Measurements from ENCODE around the gene MCF2L.

Gene MCF2L

GRCh38 chr13:112998521-112999280, 29.7 kb downstream of the MCF2L start:
- no peak overlapping the region for H3K23ac ChIP-seq (ENCODE audit: low read length in 2 of 2)
- no peak overlapping the region for H3K4ac ChIP-seq (ENCODE audit: low read depth in 1 of 2, low read length in 2 of 2)
- H2AK5ac ChIP-seq (ENCODE audit: low read length, severe bottlenecking) = no peak overlapping the region
- H2BK12ac ChIP-seq (ENCODE audit: low read length in 2 of 2) = no peak overlapping the region
- no peak overlapping the region for H4K8ac ChIP-seq (ENCODE audit: low read length)
- no peak overlapping the region for H3K4me3 ChIP-seq (ENCODE audit: insufficient read depth in 1 of 2, low read depth in 1 of 2, low read length in 2 of 2)
- H3K14ac ChIP-seq (ENCODE audit: low read length in 2 of 2) = no peak overlapping the region
- no peak overlapping the region for H3K18ac ChIP-seq (ENCODE audit: low read depth in 1 of 2, low read length in 2 of 2)
- H3K9ac ChIP-seq (ENCODE audit: low read length) = no peak overlapping the region
- no peak overlapping the region for H2BK5ac ChIP-seq (ENCODE audit: low read depth, low read length, poor library complexity, severe bottlenecking)
- peaks cover 10% of the 10 kb centered on the region for H3K4me1 ChIP-seq (ENCODE audit: control insufficient read depth, insufficient read depth, low read depth, low read length)
- H3K79me1 ChIP-seq (replicated peaks; ENCODE audit: low read length, poor library complexity, severe bottlenecking) = no peaks in the 10 kb centered on the region
- H3K9me3 ChIP-seq (ENCODE audit: control insufficient read depth, low read length) = no peaks in the 10 kb centered on the region
- no peaks in the 10 kb centered on the region for H3K36me3 ChIP-seq (ENCODE audit: control insufficient read depth in 1 of 2, insufficient read depth in 2 of 2, low read depth in 1 of 2, low read length in 2 of 2)
- no peak overlapping the region for H3K4me2 ChIP-seq (ENCODE audit: low read length, poor library complexity, severe bottlenecking)
- 88% methylated on average over 23 of the region's 23 CpGs for WGBS
- no peak overlapping the region for H3K27ac ChIP-seq (ENCODE audit: low read length, poor library complexity, severe bottlenecking)
- no peak overlapping the region for H4K91ac ChIP-seq (ENCODE audit: low read length)
- H2AFZ ChIP-seq (ENCODE audit: low read depth, low read length) = no peak overlapping the region
- H2BK120ac ChIP-seq (ENCODE audit: low read depth, low read length) = no peak overlapping the region
- DNase-seq = no peak
- H2BK15ac ChIP-seq (ENCODE audit: low read depth, poor library complexity, severe bottlenecking) = no peak overlapping the region
- peaks cover 41 to 92% of the 10 kb centered on the region in 2 experiments for H3K27me3 ChIP-seq (ENCODE audit: control insufficient read depth in 1 of 2, insufficient read depth in 1 of 2, low read length in 2 of 2)

- Histone ChIP-seq H3K23ac (ENCODE audit: low read length in 2 of 2) (no peak overlapping the region), H3K27me3 (ENCODE audit: control insufficient read depth in 1 of 2, insufficient read depth in 1 of 2, low read length in 2 of 2) (peaks cover 41 to 97% of the 10 kb centered on the region in 2 experiments), H2BK5ac (ENCODE audit: low read depth, low read length, poor library complexity, severe bottlenecking) (no peak overlapping the region), H3K27ac (ENCODE audit: low read length, poor library complexity, severe bottlenecking) (no peak overlapping the region), H2BK15ac (ENCODE audit: low read depth, poor library complexity, severe bottlenecking) (no peak overlapping the region), H2AFZ (ENCODE audit: low read depth, low read length) (no peak overlapping the region), H3K9me3 (ENCODE audit: control insufficient read depth, low read length) (no peaks in the 10 kb centered on the region), H2BK12ac (ENCODE audit: low read length in 2 of 2) (no peak overlapping the region), H3K18ac (ENCODE audit: low read depth in 1 of 2, low read length in 2 of 2) (no peak overlapping the region), H3K36me3 (ENCODE audit: control insufficient read depth in 1 of 2, insufficient read depth in 2 of 2, low read depth in 1 of 2, low read length in 2 of 2) (no peaks in the 10 kb centered on the region), H3K4me3 (ENCODE audit: insufficient read depth in 1 of 2, low read depth in 1 of 2, low read length in 2 of 2) (no peak overlapping the region), H4K91ac (ENCODE audit: low read length) (no peak overlapping the region), H4K8ac (ENCODE audit: low read length) (no peak overlapping the region), H3K9ac (ENCODE audit: low read length) (no peak overlapping the region), H3K4me2 (ENCODE audit: low read length, poor library complexity, severe bottlenecking) (no peak overlapping the region), H3K14ac (ENCODE audit: low read length in 2 of 2) (no peak overlapping the region), H2BK120ac (ENCODE audit: low read depth, low read length) (no peak overlapping the region), H3K79me1 (replicated peaks; ENCODE audit: low read length, poor library complexity, severe bottlenecking) (no peaks in the 10 kb centered on the region), H2AK5ac (ENCODE audit: low read length, severe bottlenecking) (no peak overlapping the region), H3K4ac (ENCODE audit: low read depth in 1 of 2, low read length in 2 of 2) (no peak overlapping the region), H3K4me1 (ENCODE audit: control insufficient read depth, insufficient read depth, low read depth, low read length) (peaks cover 12% of the 10 kb centered on the region)
- DNase-seq = no peak
- WGBS = 88% methylated on average over 32 of the region's 32 CpGs
Measured at GRCh38 chr13:112999414-113000177, 30.6 kb downstream of the MCF2L start.

GRCh38 chr13:113000575-113000974, 31.6 kb downstream of the MCF2L start:
- Histone ChIP-seq H3K36me3 (ENCODE audit: control insufficient read depth in 1 of 2, insufficient read depth in 2 of 2, low read depth in 1 of 2, low read length in 2 of 2) (no peaks in the 10 kb centered on the region), H2BK120ac (ENCODE audit: low read depth, low read length) (no peak overlapping the region), H2BK5ac (ENCODE audit: low read depth, low read length, poor library complexity, severe bottlenecking) (no peak overlapping the region), H3K27me3 (ENCODE audit: control insufficient read depth in 1 of 2, insufficient read depth in 1 of 2, low read length in 2 of 2) (peaks cover 36 to 95% of the 10 kb centered on the region in 2 experiments), H2AFZ (ENCODE audit: low read depth, low read length) (no peak overlapping the region), H2BK12ac (ENCODE audit: low read length in 2 of 2) (no peak overlapping the region), H4K8ac (ENCODE audit: low read length) (no peak overlapping the region), H3K79me1 (replicated peaks; ENCODE audit: low read length, poor library complexity, severe bottlenecking) (no peaks in the 10 kb centered on the region), H4K91ac (ENCODE audit: low read length) (no peak overlapping the region), H3K18ac (ENCODE audit: low read depth in 1 of 2, low read length in 2 of 2) (no peak overlapping the region), H3K9ac (ENCODE audit: low read length) (no peak overlapping the region), H2AK5ac (ENCODE audit: low read length, severe bottlenecking) (no peak overlapping the region), H3K4me1 (ENCODE audit: control insufficient read depth, insufficient read depth, low read depth, low read length) (peaks cover 12% of the 10 kb centered on the region), H3K4ac (ENCODE audit: low read depth in 1 of 2, low read length in 2 of 2) (no peak overlapping the region), H3K14ac (ENCODE audit: low read length in 2 of 2) (no peak overlapping the region), H3K23ac (ENCODE audit: low read length in 2 of 2) (no peak overlapping the region), H3K9me3 (ENCODE audit: control insufficient read depth, low read length) (no peaks in the 10 kb centered on the region), H2BK15ac (ENCODE audit: low read depth, poor library complexity, severe bottlenecking) (no peak overlapping the region), H3K4me3 (ENCODE audit: insufficient read depth in 1 of 2, low read depth in 1 of 2, low read length in 2 of 2) (no peak overlapping the region), H3K4me2 (ENCODE audit: low read length, poor library complexity, severe bottlenecking) (no peak overlapping the region), H3K27ac (ENCODE audit: low read length, poor library complexity, severe bottlenecking) (no peak overlapping the region)
- DNase-seq = no peak
- WGBS = 89% methylated on average over 13 of the region's 14 CpGs

Data from mesenchymal stem cell (in vitro differentiated cells and primary cell).